Activated B cell treated with CpG ODN at 0.5 μM for 24 hours (primary cell): ENCODE measurements around the gene TGM5. TPM values are rescaled to one million over a fixed set of nuclear protein-coding genes. Genes with fewer than 3 reads are reported as not detected.
A peak's percentile ranks its signal among the peaks of the same experiment; 100 is the strongest.

Experiments used
- ATAC-seq: fragments of 200-7000 bp; cut with Tn5 transposase; one replicate; pipeline ENCODE4 v1.10.0; 2021; ENCODE audit warnings: low read depth, mild to moderate bottlenecking, moderate library complexity
- CTCF ChIA-PET: fragments of 350-600 bp; sonication (Branson Sonifier 250); formaldehyde crosslinking; loops from one replicate; lab custom pipeline; 2021; ENCODE audit warnings: antibody characterized with exemption; lab: Charles Lee
- POLR2A ChIA-PET: fragments of 350-600 bp; sonication (Branson Sonifier 250); formaldehyde crosslinking; loops from one replicate; lab custom pipeline; 2021; ENCODE audit warnings: antibody characterized with exemption; lab: Charles Lee
- DNase-seq: peaks from one replicate; pipeline ENCODE4 v3.0.0; 2022
- H3K27ac Mint-ChIP-seq: one replicate; pipeline ENCODE4 v1.8.0; 2020; ENCODE audit warnings: mixed read lengths
- H3K27me3 Mint-ChIP-seq: one replicate; pipeline ENCODE4 v1.8.0; 2021; ENCODE audit warnings: mixed read lengths
- H3K36me3 Mint-ChIP-seq: one replicate; pipeline ENCODE4 v1.8.0; 2021; ENCODE audit warnings: low read depth, mixed read lengths
- H3K4me1 Mint-ChIP-seq: one replicate; pipeline ENCODE4 v1.8.0; 2021; ENCODE audit warnings: mixed read lengths
- H3K4me3 Mint-ChIP-seq: one replicate; pipeline ENCODE4 v1.8.0; 2020; ENCODE audit warnings: mild to moderate bottlenecking, mixed read lengths
- H3K9me3 Mint-ChIP-seq: one replicate; pipeline ENCODE4 v1.8.0; 2020; ENCODE audit warnings: mixed read lengths
- intact Hi-C: fragments of 100-400 bp; cut with micrococcal nuclease; formaldehyde crosslinking; loops from one replicate; pipeline ENCODE4 v1.15.1; 2024
- total RNA-seq: library from RNA; stranded (reverse); gene quantifications from 2 replicates; pipeline ENCODE4 v1.2.3, GENCODE V29; 2022
- TF ChIP-seq, protein P1 (sequence below): fragments of 200-600 bp; IDR thresholded peaks from one replicate; pipeline ENCODE4 v1.8.0; 2022; ENCODE audit warnings: antibody characterized with exemption, mild to moderate bottlenecking

Gene TGM5
- total RNA-seq, 1 donor from 2014 or later = 0.11 TPM

DNA sequence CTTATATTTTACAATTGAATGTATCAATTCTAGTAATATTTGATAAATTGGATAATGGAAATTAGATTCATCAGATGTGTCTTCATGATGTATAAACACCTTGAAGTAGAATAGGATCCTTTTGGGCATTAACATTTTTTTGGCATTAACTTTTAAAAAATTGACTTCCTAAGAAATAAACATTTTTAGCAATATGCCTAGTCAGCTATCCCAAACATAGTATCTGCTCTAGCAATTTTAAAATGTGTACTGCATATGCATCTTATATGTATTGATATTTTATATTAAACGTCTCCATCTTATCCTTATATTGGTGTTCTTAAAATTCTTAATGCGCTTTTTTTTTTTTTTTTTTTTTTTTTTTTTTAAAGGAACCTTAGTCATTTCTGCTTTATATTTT lies 73.0 kb downstream of the TGM5 start:
- no peaks in the 10 kb centered on the region for H3K27me3 Mint-ChIP-seq
- POLR2A ChIA-PET = interaction anchor here (0.6 to 1.2 kb wide), 2 partner anchors 9 to 10 kb away, joined by 3 to 7 read pairs; partner anchors contain the start of gene CCNDBP1
- no peak overlapping the region for H3K4me3 Mint-ChIP-seq
- CTCF ChIA-PET = interaction anchor here (5.7 kb wide), 1 partner anchor 10 kb away, joined by 22 read pairs; no protein-coding TSS in a partner anchor
- DNase-seq (no peak), ATAC-seq (no peak)
- H3K27ac Mint-ChIP-seq = no peak overlapping the region
- H3K4me1 Mint-ChIP-seq = peaks cover 19% of the 10 kb centered on the region
- TF ChIP-seq, protein P1, sequence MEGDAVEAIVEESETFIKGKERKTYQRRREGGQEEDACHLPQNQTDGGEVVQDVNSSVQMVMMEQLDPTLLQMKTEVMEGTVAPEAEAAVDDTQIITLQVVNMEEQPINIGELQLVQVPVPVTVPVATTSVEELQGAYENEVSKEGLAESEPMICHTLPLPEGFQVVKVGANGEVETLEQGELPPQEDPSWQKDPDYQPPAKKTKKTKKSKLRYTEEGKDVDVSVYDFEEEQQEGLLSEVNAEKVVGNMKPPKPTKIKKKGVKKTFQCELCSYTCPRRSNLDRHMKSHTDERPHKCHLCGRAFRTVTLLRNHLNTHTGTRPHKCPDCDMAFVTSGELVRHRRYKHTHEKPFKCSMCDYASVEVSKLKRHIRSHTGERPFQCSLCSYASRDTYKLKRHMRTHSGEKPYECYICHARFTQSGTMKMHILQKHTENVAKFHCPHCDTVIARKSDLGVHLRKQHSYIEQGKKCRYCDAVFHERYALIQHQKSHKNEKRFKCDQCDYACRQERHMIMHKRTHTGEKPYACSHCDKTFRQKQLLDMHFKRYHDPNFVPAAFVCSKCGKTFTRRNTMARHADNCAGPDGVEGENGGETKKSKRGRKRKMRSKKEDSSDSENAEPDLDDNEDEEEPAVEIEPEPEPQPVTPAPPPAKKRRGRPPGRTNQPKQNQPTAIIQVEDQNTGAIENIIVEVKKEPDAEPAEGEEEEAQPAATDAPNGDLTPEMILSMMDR = no peak
- intact Hi-C loops = no loop called here
- H3K36me3 Mint-ChIP-seq = peaks cover 82% of the 10 kb centered on the region
- peaks cover 7% of the 10 kb centered on the region for H3K9me3 Mint-ChIP-seq

DNA sequence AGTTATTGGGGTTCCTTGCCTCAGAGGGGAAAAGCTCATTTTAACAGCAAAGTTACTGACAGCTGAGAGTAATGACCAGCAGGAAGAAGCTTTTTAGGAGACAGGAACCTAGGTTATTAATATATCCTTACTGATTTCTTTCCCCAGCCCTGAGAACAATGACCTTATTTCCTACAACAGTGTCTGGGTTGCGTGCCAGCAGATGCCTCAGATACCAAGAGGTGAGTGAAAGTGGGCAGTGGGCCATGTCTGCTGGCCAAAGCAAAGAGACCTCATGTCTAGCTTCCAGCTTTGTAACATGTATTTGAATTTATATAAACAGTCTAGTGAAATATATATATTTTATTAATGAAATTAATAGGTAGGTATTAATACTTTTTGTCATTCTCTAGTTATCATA lies 76.5 kb downstream of the TGM5 start:
- Mint-ChIP-seq H3K27me3 (no peaks in the 10 kb centered on the region), H3K4me3 (no peak overlapping the region)

DNA sequence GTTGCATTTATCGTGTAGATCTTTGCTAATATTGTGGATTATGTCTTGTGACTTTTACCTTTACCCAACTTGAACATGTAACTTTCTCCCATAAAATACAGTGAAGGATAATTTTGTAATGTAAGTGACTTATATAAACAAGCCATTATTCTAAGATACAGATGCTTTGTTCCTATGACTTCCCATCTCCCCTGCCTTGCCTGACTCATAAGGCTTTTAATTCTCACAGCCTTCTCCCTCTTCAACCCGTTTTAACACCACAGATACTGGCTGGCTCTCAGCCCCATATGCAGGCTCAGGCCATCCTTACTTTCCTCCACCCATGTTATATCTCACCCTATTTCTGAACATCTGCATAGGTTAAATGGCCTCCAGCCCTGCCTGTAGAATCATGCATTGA lies 77.4 kb downstream of the TGM5 start:
- POLR2A ChIA-PET = no interaction called here
- H3K9me3 Mint-ChIP-seq = no peaks in the 10 kb centered on the region
- no peak overlapping the region for H3K27ac Mint-ChIP-seq
- no peak overlapping the region for H3K4me3 Mint-ChIP-seq
- no peaks in the 10 kb centered on the region for H3K27me3 Mint-ChIP-seq
- peaks cover 34% of the 10 kb centered on the region for H3K4me1 Mint-ChIP-seq
- intact Hi-C loops = loop anchor here (10.0 kb wide), 1 partner anchor 914 kb away; the partner anchor contains the start of genes GANC and TMEM87A
- H3K36me3 Mint-ChIP-seq = peaks cover 62% of the 10 kb centered on the region
- DNase-seq (no peak), ATAC-seq (no peak)
- CTCF ChIA-PET = no interaction called here
- TF ChIP-seq, protein P1 = no peak

More for the DNA sequence above, 76.5 kb downstream of the TGM5 start:
- intact Hi-C loops = no loop called here
- Mint-ChIP-seq H3K36me3 (peaks cover 69% of the 10 kb centered on the region), H3K4me1 (peaks cover 29% of the 10 kb centered on the region), H3K27ac (no peak overlapping the region), H3K9me3 (no peaks in the 10 kb centered on the region)
- ATAC-seq (no peak), DNase-seq (no peak)
- POLR2A ChIA-PET = no interaction called here
- TF ChIP-seq, protein P1 = no peak
- CTCF ChIA-PET = no interaction called here

DNA sequence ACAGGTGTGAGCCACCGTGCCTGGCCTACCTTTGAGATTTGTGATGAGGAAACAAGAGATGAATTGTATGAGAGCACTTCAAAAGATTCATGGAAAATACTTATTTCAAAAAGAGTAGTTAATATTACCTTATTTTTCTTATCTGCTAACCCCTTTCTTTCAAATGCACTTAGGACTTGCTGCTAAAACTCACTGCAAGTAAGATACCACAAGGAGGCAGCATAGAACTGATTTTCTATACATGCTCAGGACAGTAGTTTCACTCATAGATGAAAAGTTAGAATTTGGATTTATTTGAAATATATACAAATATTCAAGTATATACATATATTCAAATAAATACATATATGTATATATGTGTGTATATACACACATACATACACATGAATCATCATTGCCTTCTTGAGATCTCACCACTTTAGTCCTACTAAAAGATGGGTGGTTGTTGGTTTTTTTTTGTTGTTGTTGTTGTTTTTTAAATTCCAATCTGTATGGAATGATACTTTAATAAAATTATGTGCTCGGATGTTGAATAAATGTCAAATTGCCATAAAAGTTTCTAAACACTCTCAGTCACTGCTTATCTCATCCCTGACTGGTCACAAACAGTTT lies 79.1 kb downstream of the TGM5 start:
- H3K4me3 Mint-ChIP-seq = peak overlapping the region; percentile 62
- TF ChIP-seq, protein P1 = peak; percentile 21
- ATAC-seq = no peak
- peak overlapping the region; percentile 46 for H3K27ac Mint-ChIP-seq
- intact Hi-C loops = loop anchor here (1.0 to 10.0 kb wide), 4 partner anchors 17 to 913 kb away; partner anchors contain the start of genes GANC, TMEM87A, TUBGCP4 and ZSCAN29
- H3K9me3 Mint-ChIP-seq = no peaks in the 10 kb centered on the region
- peaks cover 34% of the 10 kb centered on the region for H3K4me1 Mint-ChIP-seq
- no peaks in the 10 kb centered on the region for H3K27me3 Mint-ChIP-seq
- POLR2A ChIA-PET = interaction anchor here (0.7 kb wide), 1 partner anchor 26 kb away, joined by 4 read pairs; no protein-coding TSS in a partner anchor
- no peak for DNase-seq
- H3K36me3 Mint-ChIP-seq = peaks cover 61% of the 10 kb centered on the region
- CTCF ChIA-PET = interaction anchor here (2.3 kb wide), 1 partner anchor 98 kb away, joined by 16 read pairs; no protein-coding TSS in a partner anchor

DNA sequence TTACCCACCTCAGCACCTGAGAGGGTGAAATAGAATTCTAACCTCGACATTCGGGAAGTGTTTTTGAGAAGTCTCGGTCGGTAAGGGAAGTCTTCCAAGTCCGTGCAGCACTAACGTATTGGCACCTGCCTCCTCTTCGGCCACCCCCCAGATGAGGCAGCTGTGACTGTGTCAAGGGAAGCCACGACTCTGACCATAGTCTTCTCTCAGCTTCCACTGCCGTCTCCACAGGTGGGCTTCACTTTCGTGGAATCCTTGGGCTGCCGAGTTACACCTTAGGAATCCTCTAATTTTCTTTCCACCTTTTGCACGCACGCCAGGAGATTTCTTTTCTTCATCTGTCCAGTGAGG lies 80.8 kb downstream of the TGM5 start:
- CTCF ChIA-PET = interaction anchor here (1.0 to 2.5 kb wide), 3 partner anchors 19 to 100 kb away, joined by 3 to 16 read pairs (median 8); no protein-coding TSS in a partner anchor
- no peaks in the 10 kb centered on the region for H3K9me3 Mint-ChIP-seq
- TF ChIP-seq, protein P1 = no peak
- no peak for DNase-seq
- H3K4me1 Mint-ChIP-seq = peaks cover 34% of the 10 kb centered on the region
- H3K36me3 Mint-ChIP-seq = peaks cover 60% of the 10 kb centered on the region
- intact Hi-C loops = loop anchor here (2.0 to 10.0 kb wide), 3 partner anchors 19 to 911 kb away; partner anchors contain the start of genes GANC, TMEM87A, TUBGCP4 and ZSCAN29
- H3K27ac Mint-ChIP-seq = peak overlapping the region; percentile 96
- H3K4me3 Mint-ChIP-seq = peak overlapping the region; percentile 97
- H3K27me3 Mint-ChIP-seq = no peaks in the 10 kb centered on the region
- POLR2A ChIA-PET = interaction anchor here (0.5 to 2.0 kb wide), 5 partner anchors 49 to 695 kb away, joined by 3 to 9 read pairs (median 6); partner anchors contain the start of genes TMEM62, UBR1, ZNF106 and ZSCAN29
- peak; percentile 7 for ATAC-seq
